NCI-H1105 (cell line): Measurements from ENCODE around the gene SESN1.

ENCODE experiments used
- DNase-seq: peaks from one replicate; lab custom pipeline; 2025; lab: John Stamatoyannopoulos, UW

SESN1 gene

GRCh38 chr6:109060571-109060970, 34.1 kb downstream of the SESN1 start:
- no peak for DNase-seq

- DNase-seq = no peak
These were observed 35.0 kb downstream of the SESN1 start for GRCh38 chr6:109059571-109060021.

GRCh38 chr6:109059153-109059552, 35.5 kb downstream of the SESN1 start:
- DNase-seq = no peak

GRCh38 chr6:109058620-109059019, 36.0 kb downstream of the SESN1 start:
- DNase-seq = no peak

GRCh38 chr6:109056661-109057060, 38.0 kb downstream of the SESN1 start:
- no peak for DNase-seq

GRCh38 chr6:109055771-109056235, 38.8 kb downstream of the SESN1 start:
- no peak for DNase-seq

GRCh38 chr6:109053336-109053735, 41.3 kb downstream of the SESN1 start:
- DNase-seq = no peak

- no peak for DNase-seq
These were observed 41.8 kb downstream of the SESN1 start for GRCh38 chr6:109052852-109053251.

- no peak for DNase-seq
These were observed 42.5 kb downstream of the SESN1 start for GRCh38 chr6:109052018-109052651.

GRCh38 chr6:109051301-109052017, 43.2 kb downstream of the SESN1 start:
- no peak for DNase-seq

- DNase-seq = no peak
These were observed 44.1 kb downstream of the SESN1 start for GRCh38 chr6:109050447-109051102.

- peak; percentile 10 for DNase-seq
These were observed 44.6 kb downstream of the SESN1 start for GRCh38 chr6:109050012-109050411.

- DNase-seq = no peak
These were observed 45.8 kb downstream of the SESN1 start for GRCh38 chr6:109048670-109049415.

GRCh38 chr6:109048176-109048575, 46.5 kb downstream of the SESN1 start:
- no peak for DNase-seq

- no peak for DNase-seq
These were observed 49.2 kb downstream of the SESN1 start for GRCh38 chr6:109045493-109045892.

- no peak for DNase-seq
These were observed 54.9 kb downstream of the SESN1 start for GRCh38 chr6:109039795-109040194.

- DNase-seq = no peak
These were observed 55.7 kb downstream of the SESN1 start for GRCh38 chr6:109038837-109039398.

GRCh38 chr6:109036574-109037294, 57.9 kb downstream of the SESN1 start:
- peak; percentile 59 for DNase-seq

GRCh38 chr6:109034526-109034925, 60.1 kb downstream of the SESN1 start:
- DNase-seq = no peak

- DNase-seq = no peak
These were observed 61.0 kb downstream of the SESN1 start for GRCh38 chr6:109033655-109034054.

- DNase-seq = no peak
These were observed 63.2 kb downstream of the SESN1 start for GRCh38 chr6:109031416-109031815.
